HG03432 (cell line): ENCODE results near the gene PHLDA1.

ENCODE experiments used
- ATAC-seq: cut with Tn5 transposase; IDR thresholded peaks from one replicate; pipeline ENCODE4 v1.9.1; 2021; ENCODE audit warnings: mild to moderate bottlenecking, moderate library complexity; ENCODE audit not compliant: unreplicated experiment

PHLDA1 gene

GRCh38 chr12:76038176-76038575 is 6.6 kb upstream of the PHLDA1 start:
- ATAC-seq, result no peak

GRCh38 chr12:76037130-76038103 is 5.8 kb upstream of the PHLDA1 start:
- ATAC-seq, result peak; percentile 61

GRCh38 chr12:76035045-76035444 is 3.5 kb upstream of the PHLDA1 start:
- no peak for ATAC-seq

- ATAC-seq, result no peak
Measured at GRCh38 chr12:76033081-76034011, 1.8 kb upstream of the PHLDA1 start.

- ATAC-seq, result peak; percentile 27
Measured at GRCh38 chr12:76032043-76032981, 736 bp upstream of the PHLDA1 start.

- peak; percentile 9 for ATAC-seq
Measured at GRCh38 chr12:76031081-76031413, 529 bp downstream of the PHLDA1 start.

- no peak for ATAC-seq
Measured at GRCh38 chr12:76030341-76031080, 1.1 kb downstream of the PHLDA1 start.

- ATAC-seq, result no peak
Measured at GRCh38 chr12:76029982-76030340, 1.6 kb downstream of the PHLDA1 start.

GRCh38 chr12:76028571-76029277 is 2.9 kb downstream of the PHLDA1 start:
- no peak for ATAC-seq

- no peak for ATAC-seq
Measured at GRCh38 chr12:76026643-76027063, 4.9 kb downstream of the PHLDA1 start.

GRCh38 chr12:76025601-76026575 is 5.7 kb downstream of the PHLDA1 start:
- no peak for ATAC-seq

GRCh38 chr12:76024942-76025600 is 6.5 kb downstream of the PHLDA1 start:
- peak; percentile 42 for ATAC-seq

GRCh38 chr12:76024102-76024781 is 7.3 kb downstream of the PHLDA1 start:
- no peak for ATAC-seq

- no peak for ATAC-seq
Measured at GRCh38 chr12:76023069-76023690, 8.4 kb downstream of the PHLDA1 start.

- ATAC-seq, result no peak
Measured at GRCh38 chr12:76022506-76022905, 9.1 kb downstream of the PHLDA1 start.
